SK-N-SH treated with all-trans-retinoic acid at 6 μM for 48 hours (cell line): ENCODE measurements around the gene GP2.

Experiments
- ATAC-seq: fragments of 200-7000 bp; cut with Tn5 transposase; 3 replicates; pipeline ENCODE4 v1.9.1; 2020; ENCODE audit warnings: mild to moderate bottlenecking, moderate library complexity
- ARNTL ChIP-seq: fragments of 450-650 bp; formaldehyde crosslinking; IDR thresholded peaks from 2 replicates; pipeline ENCODE4 v1.5.0; 2020; ENCODE audit warnings: low read depth, mild to moderate bottlenecking, moderate library complexity, borderline replicate concordance
- BACH2 ChIP-seq: fragments of 250-450 bp; sonication (Bioruptor Pico); IDR thresholded peaks from 2 replicates; pipeline ENCODE4 v1.9.0; 2021; ENCODE audit warnings: mild to moderate bottlenecking, borderline replicate concordance
- CSDC2 ChIP-seq: fragments of 250-450 bp; sonication (Bioruptor Pico); IDR thresholded peaks from 2 replicates; pipeline ENCODE4 v1.5.0; 2020; ENCODE audit warnings: mild to moderate bottlenecking, moderate library complexity
- CSRNP3 ChIP-seq: fragments of 250-450 bp; sonication (Bioruptor Pico); IDR thresholded peaks from 2 replicates; pipeline ENCODE4 v1.5.1; 2021; ENCODE audit warnings: mild to moderate bottlenecking, moderate library complexity
- ESRRG ChIP-seq: fragments of 250-450 bp; sonication (Bioruptor Pico); IDR thresholded peaks from 2 replicates; pipeline ENCODE4 v1.6.1; 2021; ENCODE audit warnings: mild to moderate bottlenecking
- GLIS3 ChIP-seq: fragments of 250-450 bp; sonication (Bioruptor Pico); IDR thresholded peaks from 2 replicates; pipeline ENCODE4 v1.5.0; 2020; ENCODE audit warnings: mild to moderate bottlenecking, moderate library complexity
- ISL1 ChIP-seq: fragments of 250-450 bp; sonication (Bioruptor Pico); IDR thresholded peaks from 2 replicates; pipeline ENCODE4 v2.1.2; 2022; ENCODE audit warnings: mild to moderate bottlenecking, moderate library complexity
- OSR1 ChIP-seq: fragments of 250-450 bp; sonication (Bioruptor Pico); IDR thresholded peaks from 2 replicates; pipeline ENCODE4 v1.8.0; 2022; ENCODE audit warnings: moderate library complexity, mild to moderate bottlenecking, inconsistent platforms
- POU6F1 ChIP-seq: fragments of 250-450 bp; sonication (Bioruptor Pico); IDR thresholded peaks from 2 replicates; pipeline ENCODE4 v1.8.0; 2021; ENCODE audit warnings: low read depth, mild to moderate bottlenecking, moderate library complexity, borderline replicate concordance
- PPARA ChIP-seq: fragments of 250-450 bp; sonication (Bioruptor Pico); IDR thresholded peaks from 2 replicates; pipeline ENCODE4 v1.5.0; 2020; ENCODE audit warnings: mild to moderate bottlenecking, borderline replicate concordance
- RARB ChIP-seq: fragments of 250-450 bp; sonication (Bioruptor Pico); IDR thresholded peaks from 2 replicates; pipeline ENCODE4 v1.8.0; 2021; ENCODE audit warnings: mild to moderate bottlenecking, moderate library complexity
- TCF4 ChIP-seq: fragments of 250-450 bp; sonication (Bioruptor Pico); IDR thresholded peaks from 2 replicates; pipeline ENCODE4 v1.8.0; 2021; ENCODE audit warnings: mild to moderate bottlenecking, moderate library complexity, borderline replicate concordance
- TOX ChIP-seq: fragments of 250-450 bp; sonication (Bioruptor Pico); IDR thresholded peaks from 2 replicates; pipeline ENCODE4 v1.8.0; 2021; ENCODE audit warnings: mild to moderate bottlenecking, moderate library complexity, borderline replicate concordance
- TSHZ2 ChIP-seq: fragments of 250-450 bp; sonication (Bioruptor Pico); IDR thresholded peaks from 2 replicates; pipeline ENCODE4 v1.5.0; 2020; ENCODE audit warnings: mild to moderate bottlenecking, moderate library complexity
- ZC3H10 ChIP-seq: fragments of 250-450 bp; sonication (Bioruptor Pico); IDR thresholded peaks from 2 replicates; pipeline ENCODE4 v1.5.1; 2021; ENCODE audit warnings: mild to moderate bottlenecking, moderate library complexity
- ZFP3 ChIP-seq: fragments of 250-450 bp; sonication (Bioruptor Pico); IDR thresholded peaks from 2 replicates; pipeline ENCODE4 v1.5.0; 2020; ENCODE audit warnings: mild to moderate bottlenecking, moderate library complexity
- ZFP30 ChIP-seq: fragments of 450-650 bp; formaldehyde crosslinking; IDR thresholded peaks from 2 replicates; pipeline ENCODE4 v1.5.0; 2022; ENCODE audit warnings: mild to moderate bottlenecking, moderate library complexity
- ZNF565 ChIP-seq: fragments of 450-650 bp; formaldehyde crosslinking; conservative IDR thresholded peaks from 2 replicates; pipeline ENCODE4 v1.5.0; 2020; ENCODE audit warnings: low read depth, mild to moderate bottlenecking, moderate library complexity
- ZNF8 ChIP-seq: fragments of 450-650 bp; formaldehyde crosslinking; IDR thresholded peaks from 2 replicates; pipeline ENCODE4 v1.5.0; 2020; ENCODE audit warnings: mild to moderate bottlenecking, moderate library complexity

The GP2 gene

GRCh38 chr16:20316715-20317114 lies 10.6 kb downstream of the GP2 start (continued):
- no peak for TF ChIP-seq TSHZ2 (CRISPR knock-in tag)

GRCh38 chr16:20315764-20316163 lies 11.5 kb downstream of the GP2 start:
- no peak for TF ChIP-seq POU6F1 (CRISPR knock-in tag)
- no peak for TF ChIP-seq ZC3H10 (CRISPR knock-in tag)
- no peak for TF ChIP-seq GLIS3 (CRISPR knock-in tag)
- TF ChIP-seq CSRNP3 (CRISPR knock-in tag), result no peak
- no peak for TF ChIP-seq PPARA (CRISPR knock-in tag)
- no peak for TF ChIP-seq ZNF565 (CRISPR knock-in tag)
- no peak for TF ChIP-seq TCF4 (CRISPR knock-in tag)
- TF ChIP-seq CSDC2, result no peak
- no peak for TF ChIP-seq ZNF8 (CRISPR knock-in tag)
- TF ChIP-seq TOX (CRISPR knock-in tag), result no peak
- TF ChIP-seq TSHZ2 (CRISPR knock-in tag), result no peak
- TF ChIP-seq ZFP3, result no peak
- no peak for TF ChIP-seq RARB (CRISPR knock-in tag)
- no peak for TF ChIP-seq BACH2 (CRISPR knock-in tag)
- no peak for TF ChIP-seq ISL1
- no peak for TF ChIP-seq OSR1 (CRISPR knock-in tag)

GRCh38 chr16:20314575-20314974 lies 12.7 kb downstream of the GP2 start:
- no peak for TF ChIP-seq TCF4 (CRISPR knock-in tag)
- no peak for ATAC-seq

More at GRCh38 chr16:20315764-20316163, 11.5 kb downstream of the GP2 start:
- no peak for ATAC-seq

GRCh38 chr16:20313741-20314140 lies 13.6 kb downstream of the GP2 start:
- no peak for ATAC-seq
- TF ChIP-seq ESRRG (CRISPR knock-in tag), result no peak
- TF ChIP-seq CSRNP3 (CRISPR knock-in tag), result no peak
- TF ChIP-seq BACH2 (CRISPR knock-in tag), result no peak
- TF ChIP-seq GLIS3 (CRISPR knock-in tag), result no peak
- TF ChIP-seq ARNTL (CRISPR knock-in tag), result no peak
- TF ChIP-seq ISL1, result no peak
- TF ChIP-seq OSR1 (CRISPR knock-in tag), result no peak
- TF ChIP-seq ZNF565 (CRISPR knock-in tag), result no peak
- no peak for TF ChIP-seq POU6F1 (CRISPR knock-in tag)
- TF ChIP-seq TSHZ2 (CRISPR knock-in tag), result no peak
- no peak for TF ChIP-seq ZNF8 (CRISPR knock-in tag)
- TF ChIP-seq ZFP30 (CRISPR knock-in tag), result no peak
- TF ChIP-seq TCF4 (CRISPR knock-in tag), result no peak
- no peak for TF ChIP-seq ZFP3
- TF ChIP-seq, all 23 proteins: peak for 0
